GM21723 (cell line): Measurements from ENCODE around the gene BUB1.
A peak's percentile ranks its signal among the peaks of the same experiment; 100 is the strongest.
"Not testable (repeated sequence)": the region's sequence is repeated elsewhere in the genome, so short reads cannot be mapped to it uniquely, and the experiment has no call there.

Experiments
- ATAC-seq: cut with Tn5 transposase; IDR thresholded peaks from one replicate; pipeline ENCODE4 v1.9.1; 2021; ENCODE audit warnings: mild to moderate bottlenecking, moderate library complexity; ENCODE audit not compliant: unreplicated experiment

Gene BUB1

GRCh38 chr2:110691612-110692258 lies 13.9 kb upstream of the BUB1 start:
- no peak for ATAC-seq

GRCh38 chr2:110690083-110690965 lies 12.5 kb upstream of the BUB1 start:
- no peak for ATAC-seq

DNA sequence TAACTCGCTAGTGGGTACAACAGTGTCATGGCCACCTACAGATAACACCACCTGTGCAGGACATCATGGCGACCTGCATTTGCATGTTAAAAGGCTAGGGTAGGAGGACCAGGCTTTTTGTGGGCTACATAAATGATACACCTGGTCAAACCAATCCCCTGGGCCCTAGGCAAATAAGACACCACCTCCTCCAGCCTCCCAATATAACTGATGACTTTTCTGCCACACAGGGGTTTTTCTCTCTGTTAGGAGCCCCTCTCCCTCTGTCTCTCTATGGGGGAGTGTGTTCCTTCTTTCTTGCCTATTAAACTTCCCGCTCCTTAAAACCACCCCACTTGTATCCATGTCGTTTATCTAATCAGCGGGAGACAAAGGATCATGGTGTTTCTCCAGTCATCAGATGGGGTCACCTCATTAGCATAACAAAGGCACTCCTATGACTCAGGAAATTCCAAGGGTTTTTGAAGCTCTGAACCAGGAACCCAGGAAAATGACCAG lies 10.8 kb upstream of the BUB1 start:
- ATAC-seq: no peak

GRCh38 chr2:110687775-110688484 lies 10.1 kb upstream of the BUB1 start:
- ATAC-seq: not testable (repeated sequence)

- ATAC-seq: no peak
These were observed 5.0 kb upstream of the BUB1 start for GRCh38 chr2:110682872-110683271.

DNA sequence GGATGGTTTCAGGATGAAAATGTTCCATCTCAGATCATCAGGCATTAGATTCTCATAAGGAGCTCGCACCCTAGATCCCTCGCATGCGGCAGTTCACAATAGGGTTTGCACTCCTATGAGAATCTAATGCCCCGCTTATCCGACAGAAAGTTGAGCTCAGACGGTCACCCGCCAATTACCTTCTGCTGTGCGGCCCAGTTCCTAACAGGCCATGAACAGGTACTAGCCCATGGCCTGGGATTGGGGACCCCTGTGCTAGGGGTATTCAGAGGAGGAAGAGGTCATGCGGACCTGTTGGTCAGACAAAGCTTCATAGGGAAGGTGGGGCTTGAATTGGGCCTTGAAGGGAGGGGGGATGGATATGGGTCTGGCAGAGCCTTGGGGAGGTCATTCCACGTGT lies 4.4 kb upstream of the BUB1 start:
- ATAC-seq: no peak

DNA sequence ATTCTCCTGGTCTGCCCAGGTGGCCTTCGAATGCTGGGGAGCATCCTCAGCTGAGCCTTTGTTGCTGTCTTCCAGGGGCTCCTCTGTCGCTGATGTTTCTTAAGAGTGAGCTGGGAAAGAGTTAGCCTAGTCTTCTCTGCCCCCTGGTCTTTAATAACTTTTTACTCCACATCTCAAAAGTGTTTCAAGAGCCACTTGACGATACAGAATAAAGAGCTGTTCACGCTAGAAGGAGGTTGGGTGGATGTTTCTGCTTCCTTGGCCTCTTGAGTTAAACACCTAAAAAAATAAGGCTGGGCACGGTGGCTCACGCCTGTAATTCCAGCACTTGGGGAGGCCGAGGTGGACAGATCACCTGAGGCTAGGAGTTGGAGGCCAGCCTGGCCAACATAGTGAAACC lies 2.8 kb upstream of the BUB1 start:
- no peak for ATAC-seq

DNA sequence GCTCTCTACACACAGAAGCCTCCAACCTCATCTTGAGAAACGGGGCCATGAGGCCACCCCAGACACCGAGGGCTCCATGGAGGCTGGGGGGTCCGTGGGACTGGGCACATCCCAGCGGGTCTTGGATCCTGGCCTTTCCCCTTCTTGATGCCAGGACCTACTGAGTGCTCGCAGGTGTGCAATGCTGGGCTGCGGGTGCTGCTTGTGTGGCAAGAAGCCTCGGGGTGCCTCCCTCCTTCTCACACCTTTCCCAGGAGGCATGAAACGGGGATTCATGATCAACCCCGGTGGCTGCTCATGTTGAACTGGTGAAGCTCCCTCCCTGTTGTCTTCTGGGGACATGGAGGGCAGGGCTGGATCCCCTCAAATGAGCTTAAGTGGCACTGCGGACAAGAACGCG lies 2.0 kb upstream of the BUB1 start:
- no peak for ATAC-seq

- no peak for ATAC-seq
These were observed 1.5 kb upstream of the BUB1 start for GRCh38 chr2:110679337-110679707.

DNA sequence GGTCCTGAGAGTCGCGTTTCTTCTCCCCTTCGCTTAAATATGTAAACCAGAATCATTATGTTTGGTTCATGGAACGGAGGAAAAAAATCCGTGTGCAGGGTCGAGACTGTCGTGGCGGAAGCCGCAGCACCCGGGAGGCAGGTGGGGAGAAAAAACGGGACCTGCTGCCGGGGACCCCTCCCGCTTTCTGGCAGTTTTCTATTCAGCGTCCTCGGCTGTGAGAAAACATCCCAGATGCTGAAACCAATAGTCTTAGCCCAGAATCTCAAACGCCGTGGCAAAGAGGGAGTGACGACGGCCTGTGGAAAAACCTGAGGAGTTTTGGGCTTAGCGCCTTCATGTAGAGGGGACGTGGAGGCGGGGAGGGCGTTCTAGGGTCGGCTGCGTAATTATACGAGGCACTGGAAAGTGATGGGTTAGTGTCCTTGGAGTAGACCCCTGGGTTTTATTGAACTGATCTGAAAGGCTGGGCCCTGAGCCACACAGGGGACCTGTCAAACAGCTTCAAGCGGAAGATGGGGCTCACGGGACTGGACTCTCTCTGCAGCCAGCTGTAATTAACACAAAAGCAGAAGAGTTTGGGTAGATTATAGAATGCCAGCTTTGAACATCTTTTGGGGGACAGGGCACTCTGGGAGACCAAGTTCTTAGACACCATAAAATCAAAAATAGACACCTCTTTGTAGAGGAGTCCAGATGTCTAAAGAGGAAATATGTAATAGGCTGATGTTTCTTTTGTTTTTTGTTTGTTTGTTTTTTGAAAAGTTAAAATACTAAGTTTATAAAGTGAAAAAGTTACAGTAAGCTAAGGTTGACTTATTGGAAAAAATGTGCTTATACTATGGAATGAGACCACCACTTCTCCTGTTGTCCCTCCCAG lies 834 bp upstream of the BUB1 start:
- ATAC-seq: no peak

GRCh38 chr2:110677080-110677479 lies 783 bp downstream of the BUB1 start:
- ATAC-seq: no peak

DNA sequence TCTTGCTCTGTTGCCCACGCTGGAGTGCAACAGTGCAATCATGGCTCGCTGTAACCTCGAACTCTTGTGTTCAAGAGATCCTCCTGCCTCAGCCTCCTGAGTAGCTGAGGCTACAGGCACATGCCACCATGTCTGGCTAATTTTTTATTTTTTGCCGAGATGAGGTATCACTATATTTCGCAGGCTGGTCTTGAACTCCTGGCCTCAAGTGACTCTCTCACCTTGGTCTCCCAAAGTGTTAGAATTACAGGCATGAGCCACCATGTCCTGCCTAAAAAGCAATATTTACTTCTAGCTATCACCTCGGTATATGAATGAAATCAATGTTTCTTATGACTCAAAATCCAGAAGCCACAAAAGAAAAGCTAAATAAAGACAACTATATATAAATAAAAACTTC lies 2.2 kb downstream of the BUB1 start:
- peak; percentile 2 for ATAC-seq

DNA sequence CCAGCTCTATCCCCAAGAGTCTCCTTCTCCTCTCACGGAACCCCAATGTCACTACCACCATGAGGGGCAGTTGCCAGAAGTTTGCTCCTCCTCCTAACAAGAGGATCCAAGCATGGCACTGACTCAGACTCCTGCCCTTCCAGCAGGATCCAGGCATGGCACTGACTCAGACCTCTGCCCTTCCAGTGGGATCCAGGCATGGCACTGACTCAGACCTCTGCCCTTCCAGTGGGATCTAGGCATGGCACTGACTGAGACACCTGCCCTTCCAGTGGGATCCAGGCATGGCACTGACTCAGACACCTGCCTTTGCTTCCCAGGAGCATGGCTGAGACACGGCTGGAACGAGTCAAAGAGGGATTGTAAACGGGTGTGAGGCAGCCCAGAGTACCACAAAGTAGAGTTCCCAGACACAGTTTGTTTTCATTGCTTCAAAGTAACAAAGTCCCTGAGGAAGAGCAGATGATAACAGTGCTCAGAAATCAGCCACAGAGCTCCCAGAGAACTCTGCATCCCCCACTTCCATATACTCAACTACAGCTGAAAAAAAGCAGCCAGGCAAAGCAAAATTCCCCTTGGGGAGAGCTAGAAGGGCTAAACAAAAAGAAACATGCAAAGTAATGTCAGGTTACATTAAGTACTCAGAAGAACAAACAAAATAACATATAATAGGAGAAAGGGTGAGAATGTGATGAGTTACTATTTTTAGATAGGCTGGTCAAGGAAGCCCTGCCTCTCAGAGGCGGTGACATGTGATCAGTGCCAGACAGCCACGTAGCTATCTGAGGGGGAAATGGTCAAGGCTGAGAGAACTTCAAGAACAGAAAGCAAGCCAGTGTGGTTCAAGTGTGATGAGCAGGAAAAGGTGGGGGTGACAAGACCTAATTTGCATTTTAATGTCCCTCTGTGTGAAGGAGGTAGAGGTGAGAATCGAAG lies 3.0 kb downstream of the BUB1 start:
- peak; percentile 85 for ATAC-seq

GRCh38 chr2:110673201-110673600 lies 4.7 kb downstream of the BUB1 start:
- no peak for ATAC-seq

GRCh38 chr2:110670826-110671225 lies 7.0 kb downstream of the BUB1 start:
- no peak for ATAC-seq

- no peak for ATAC-seq
These were observed 8.8 kb downstream of the BUB1 start for GRCh38 chr2:110669079-110669478.

DNA sequence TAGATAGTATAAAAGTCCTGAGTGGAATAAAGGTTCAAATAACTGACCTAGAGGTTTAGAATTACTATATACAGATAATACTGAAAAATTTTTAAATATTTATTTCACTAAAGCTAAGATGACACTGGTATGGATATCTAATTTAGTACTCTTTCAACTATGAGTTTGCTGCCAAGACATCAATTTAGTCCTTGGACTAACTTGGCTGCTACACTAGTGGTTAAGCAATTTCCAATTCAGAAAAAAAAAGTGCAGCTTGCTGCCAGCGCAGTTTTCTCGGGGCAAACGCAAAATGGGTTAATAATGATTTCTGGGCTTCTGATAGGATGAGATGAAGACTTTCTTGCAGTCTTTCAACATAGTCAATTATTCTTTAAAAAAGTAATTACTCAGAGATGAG lies 10.8 kb downstream of the BUB1 start:
- ATAC-seq: no peak

DNA sequence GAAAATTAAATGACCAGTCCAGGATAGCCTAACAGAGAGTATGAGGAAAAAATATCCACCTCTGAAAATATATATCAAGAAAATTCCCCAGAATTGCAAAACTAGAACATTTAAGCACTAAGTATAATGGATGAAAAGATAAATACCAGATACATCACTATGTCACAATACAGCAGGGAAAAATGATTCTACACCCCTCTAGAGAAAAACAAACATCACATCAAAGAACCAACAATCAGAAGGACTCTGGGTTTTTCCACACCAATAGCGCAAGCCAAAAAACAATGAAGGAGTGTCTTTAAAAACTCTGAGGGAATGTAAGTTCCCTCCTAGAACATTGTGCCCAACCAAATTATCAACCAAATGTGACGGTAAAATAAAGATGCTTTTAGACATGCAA lies 13.7 kb downstream of the BUB1 start:
- ATAC-seq: no peak

DNA sequence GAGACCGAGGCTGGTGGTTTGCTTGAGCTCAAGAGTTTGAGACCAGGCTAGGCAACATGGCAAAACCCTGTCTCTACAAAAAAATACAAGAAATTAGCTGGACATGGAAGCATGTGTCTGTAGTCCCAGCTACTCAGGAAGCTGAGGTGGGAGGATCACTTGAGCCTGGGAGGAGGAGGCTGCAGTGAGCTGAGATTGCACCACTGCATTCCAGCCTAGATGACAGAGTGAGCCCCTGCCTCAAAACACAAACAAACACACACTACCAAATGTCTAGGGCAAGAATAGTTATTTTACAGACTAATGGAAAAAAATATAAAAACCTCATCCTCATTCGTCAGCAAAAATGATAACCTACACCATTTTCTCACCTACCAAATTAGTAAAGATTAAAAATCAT lies 15.3 kb downstream of the BUB1 start:
- ATAC-seq: no peak

GRCh38 chr2:110660558-110660957 lies 17.3 kb downstream of the BUB1 start:
- ATAC-seq: no peak
